Keratinocyte (primary cell): ENCODE results near the gene UGT2B10. TPM values are rescaled to one million over a fixed set of nuclear protein-coding genes. Genes with fewer than 3 reads are reported as not detected.
"Not testable (repeated sequence)": the region's sequence is repeated elsewhere in the genome, so short reads cannot be mapped to it uniquely, and the experiment has no call there.

ENCODE experiments used
- DNase-seq: peaks from one replicate; pipeline ENCODE4 v3.0.0-alpha.2; 2011; ENCODE audit warnings: low read depth, missing footprints, low spot score
- FAIRE-seq: peaks from 2 replicates; lab custom pipeline; 2011; peaks lifted over from hg19 to GRCh38; lab: Jason Lieb, UNC
- H2AFZ ChIP-seq: 2 replicates; pipeline ENCODE4 v1.6.0; 2012; ENCODE audit warnings: low read length, control low read depth, inconsistent platforms; ENCODE audit not compliant: control insufficient read depth
- H3K27ac ChIP-seq: 2 replicates; pipeline ENCODE4 v1.5.1; 2011; ENCODE audit warnings: low read length; ENCODE audit not compliant: control insufficient read depth, insufficient read depth
- H3K27me3 ChIP-seq: 3 replicates; pipeline ENCODE4 v1.6.0; 2011; ENCODE audit warnings: low read length; ENCODE audit not compliant: control insufficient read depth, insufficient read depth; ENCODE audit errors: extremely low read depth
- H3K36me3 ChIP-seq, 2 experiments: 2 replicates in 1 of 2; 3 replicates in 1 of 2; pipeline ENCODE4 v1.5.1; 2011; ENCODE audit warnings: low read length in 2 of 2, mild to moderate bottlenecking in 1 of 2; ENCODE audit not compliant: control insufficient read depth in 2 of 2, insufficient read depth in 2 of 2; ENCODE audit errors: extremely low read depth in 1 of 2
- H3K4me1 ChIP-seq: 3 replicates; pipeline ENCODE4 v1.5.1; 2011; ENCODE audit warnings: low read length; ENCODE audit not compliant: control insufficient read depth, insufficient read depth; ENCODE audit errors: extremely low read depth
- H3K4me2 ChIP-seq: 3 replicates; pipeline ENCODE4 v1.6.0; 2011; ENCODE audit warnings: low read depth, low read length; ENCODE audit not compliant: control insufficient read depth, insufficient read depth; ENCODE audit errors: extremely low read depth
- H3K4me3 ChIP-seq, 3 experiments: fragments of 200-600 bp in 1 of 3; sonication (generic) in 1 of 3; 2 replicates in 2 of 3; 3 replicates in 1 of 3; pipeline ENCODE4 v1.5.1; 2011 to 2016; ENCODE audit warnings: low read length in 3 of 3, mild to moderate bottlenecking in 3 of 3, control low read depth in 2 of 3, inconsistent platforms in 1 of 3, low read depth in 1 of 3, mixed read lengths in 1 of 3, mixed run types in 1 of 3, moderate library complexity in 1 of 3; ENCODE audit not compliant: control insufficient read depth in 2 of 3, insufficient read depth in 2 of 3; ENCODE audit errors: extremely low read depth in 1 of 3
- H3K79me2 ChIP-seq: 2 replicates; pipeline ENCODE4 v1.6.0; 2012; ENCODE audit warnings: low read length; ENCODE audit not compliant: control insufficient read depth, insufficient read depth
- H3K9ac ChIP-seq: 3 replicates; pipeline ENCODE4 v1.6.0; 2011; ENCODE audit warnings: low read length; ENCODE audit not compliant: control insufficient read depth, insufficient read depth; ENCODE audit errors: extremely low read depth
- H3K9me1 ChIP-seq: 3 replicates; pipeline ENCODE4 v1.6.0; 2011; ENCODE audit warnings: low read length; ENCODE audit not compliant: control insufficient read depth, insufficient read depth; ENCODE audit errors: extremely low read depth
- H3K9me3 ChIP-seq: 2 replicates; pipeline ENCODE4 v1.5.1; 2012; ENCODE audit warnings: low read depth, low read length; ENCODE audit not compliant: control insufficient read depth
- H4K20me1 ChIP-seq: 3 replicates; pipeline ENCODE4 v1.6.0; 2011; ENCODE audit warnings: low read length; ENCODE audit not compliant: control insufficient read depth, insufficient read depth; ENCODE audit errors: extremely low read depth
- CTCF ChIP-seq, 3 experiments: IDR thresholded peaks in 1 of 3; conservative IDR thresholded peaks in 1 of 3; optimal IDR thresholded peaks in 1 of 3; 2 replicates in 2 of 3; 3 replicates in 1 of 3; pipeline versions ENCODE3 to v1.5.1; 2011; ENCODE audit warnings: low read length in 3 of 3, mild to moderate bottlenecking in 3 of 3, moderate library complexity in 2 of 3, control low read depth in 1 of 3, inconsistent platforms in 1 of 3; ENCODE audit not compliant: insufficient read depth in 2 of 3; ENCODE audit errors: extremely low read depth in 1 of 3
- EZH2 ChIP-seq: IDR thresholded peaks from one replicate; pipeline ENCODE4 v1.6.1; 2012; ENCODE audit warnings: inconsistent platforms, mild to moderate bottlenecking, low read length, moderate library complexity
- dilution Hi-C: fragments of 300-500 bp; cut with MboI; formaldehyde crosslinking; loops from one replicate; pipeline ENCODE4 v1.7.0; 2020; ENCODE audit warnings: low sequenced_read_pairs; ENCODE audit not compliant: extremely low pct_ligation_motif_present
- polyA plus RNA-seq, 5 experiments: library from polyadenylated mRNA; depleted of rRNA in 3 of 5; stranded (reverse) in 3 of 5; stranded (forward) in 1 of 5; unstranded in 1 of 5; fragments of >200 nt; gene quantifications; 1 replicate in 1 of 5; 2 replicates in 3 of 5; 3 replicates in 1 of 5; pipeline versions ENCODE4 v1.2.1 to v1.2.3, GENCODE V29; 2011 to 2012; ENCODE audit warnings: missing spikeins in 2 of 5, low read depth in 1 of 5, low replicate concordance in 1 of 5

UGT2B10 gene
- polyA plus RNA-seq, 1 donor (not counting 4 experiments of a cell fraction or from before 2014, with no cell fraction given) = not detected

GRCh38 chr4:68808060-68808459 lies 7.7 kb upstream of the UGT2B10 start:
- H2AFZ ChIP-seq = no peak overlapping the region
- H3K36me3 ChIP-seq = no peaks in the 10 kb centered on the region
- no peaks in the 10 kb centered on the region for H3K79me2 ChIP-seq
- FAIRE-seq = no peak
- no peak overlapping the region for H3K4me2 ChIP-seq
- no peak overlapping the region for H3K9ac ChIP-seq
- no peak overlapping the region for H3K4me3 ChIP-seq
- no peak overlapping the region for H3K27ac ChIP-seq
- dilution Hi-C loops = no loop called here
- no peaks in the 10 kb centered on the region for H3K27me3 ChIP-seq
- H3K9me3 ChIP-seq = no peaks in the 10 kb centered on the region
- no peaks in the 10 kb centered on the region for H4K20me1 ChIP-seq
- H3K9me1 ChIP-seq = no peaks in the 10 kb centered on the region
- TF ChIP-seq CTCF (optimal IDR thresholded peaks at IDR 0.05 in 1 of 3, IDR thresholded peaks at IDR 0.05 in 1 of 3, conservative IDR thresholded peaks at IDR 0.05 in 1 of 3; ENCODE audit: extremely low read depth in 1 of 3, insufficient read depth in 2 of 3, low read length in 3 of 3) (no peak), EZH2 (no peak)
- no peaks in the 10 kb centered on the region for H3K4me1 ChIP-seq
- no peak for DNase-seq

GRCh38 chr4:68810919-68811318 lies 4.9 kb upstream of the UGT2B10 start:
- Histone ChIP-seq H3K36me3 (no peaks in the 10 kb centered on the region), H2AFZ (no peak overlapping the region), H3K79me2 (no peaks in the 10 kb centered on the region), H3K4me1 (no peaks in the 10 kb centered on the region), H4K20me1 (no peaks in the 10 kb centered on the region), H3K4me3 (no peak overlapping the region), H3K27ac (no peak overlapping the region), H3K27me3 (no peaks in the 10 kb centered on the region), H3K9me3 (no peaks in the 10 kb centered on the region), H3K9me1 (no peaks in the 10 kb centered on the region), H3K9ac (no peak overlapping the region), H3K4me2 (no peak overlapping the region)
- no peak for DNase-seq
- dilution Hi-C loops = no loop called here
- no peak for FAIRE-seq
- TF ChIP-seq CTCF (optimal IDR thresholded peaks at IDR 0.05 in 1 of 3, IDR thresholded peaks at IDR 0.05 in 1 of 3, conservative IDR thresholded peaks at IDR 0.05 in 1 of 3; ENCODE audit: extremely low read depth in 1 of 3, insufficient read depth in 2 of 3, low read length in 3 of 3) = no peak
- TF ChIP-seq EZH2 = no peak

GRCh38 chr4:68816410-68817265 lies 844 bp downstream of the UGT2B10 start:
- H3K4me1 ChIP-seq, H3K9me1 ChIP-seq, H3K27ac ChIP-seq, H3K9ac ChIP-seq, H3K4me2 ChIP-seq, H3K9me3 ChIP-seq, H3K4me3 ChIP-seq, DNase-seq, dilution Hi-C loops, FAIRE-seq, H3K27me3 ChIP-seq, H3K79me2 ChIP-seq, H4K20me1 ChIP-seq, H2AFZ ChIP-seq, H3K36me3 ChIP-seq: not testable (repeated sequence)
